GM19395 (cell line): Measurements from ENCODE around the gene SPRY1.

Experiments
- ATAC-seq: cut with Tn5 transposase; IDR thresholded peaks from one replicate; pipeline ENCODE4 v1.9.1; 2021; ENCODE audit warnings: mild to moderate bottlenecking, moderate library complexity; ENCODE audit not compliant: unreplicated experiment

SPRY1 gene

GRCh38 chr4:123379392-123379791 is 17.2 kb upstream of the SPRY1 start:
- ATAC-seq: no peak

DNA sequence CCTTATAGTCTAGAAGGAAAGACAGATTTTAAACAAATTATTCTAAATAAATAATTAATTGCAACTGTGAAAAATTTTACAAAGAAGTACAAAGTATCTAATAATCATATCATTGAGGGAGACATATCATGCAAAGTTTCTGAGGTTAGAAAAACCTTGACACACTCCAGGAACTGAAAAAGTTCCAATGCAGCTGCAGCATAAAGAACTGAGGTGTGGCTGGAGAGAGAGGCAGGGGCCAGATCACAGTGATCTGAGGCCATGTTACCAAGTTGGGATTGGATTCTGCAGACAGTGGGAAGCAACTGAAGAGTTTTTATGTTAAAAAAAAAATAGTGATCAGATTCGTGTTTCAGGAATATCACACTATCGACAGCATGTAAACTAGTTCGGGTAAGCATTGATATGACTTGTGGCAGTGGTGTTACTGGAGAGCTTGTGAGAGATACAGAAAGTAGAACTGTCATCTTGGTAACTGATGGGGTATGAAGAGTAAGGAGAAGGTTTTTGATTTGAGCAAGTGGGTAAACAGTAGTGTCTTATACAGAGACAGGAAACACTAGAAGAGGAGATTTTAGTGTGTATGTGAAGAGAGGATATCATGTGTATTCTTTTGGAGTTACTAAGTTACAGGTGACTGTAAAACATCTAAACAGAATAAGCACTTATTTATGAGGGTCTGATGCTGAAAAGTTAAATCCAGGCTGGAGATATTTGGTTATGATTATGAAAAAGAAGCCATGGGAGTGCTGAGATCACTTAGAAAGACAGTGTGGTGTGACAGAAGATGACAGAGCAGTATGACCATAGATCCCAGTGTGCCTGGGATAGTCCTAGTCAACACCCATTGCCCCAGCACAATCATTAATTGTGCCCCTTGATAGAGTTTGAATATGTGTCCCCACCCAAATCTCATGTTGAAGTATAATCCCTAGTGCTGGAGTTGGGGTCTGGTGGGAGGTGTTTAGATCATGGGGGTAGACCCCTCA is 15.6 kb upstream of the SPRY1 start:
- peak; percentile 83 for ATAC-seq

DNA sequence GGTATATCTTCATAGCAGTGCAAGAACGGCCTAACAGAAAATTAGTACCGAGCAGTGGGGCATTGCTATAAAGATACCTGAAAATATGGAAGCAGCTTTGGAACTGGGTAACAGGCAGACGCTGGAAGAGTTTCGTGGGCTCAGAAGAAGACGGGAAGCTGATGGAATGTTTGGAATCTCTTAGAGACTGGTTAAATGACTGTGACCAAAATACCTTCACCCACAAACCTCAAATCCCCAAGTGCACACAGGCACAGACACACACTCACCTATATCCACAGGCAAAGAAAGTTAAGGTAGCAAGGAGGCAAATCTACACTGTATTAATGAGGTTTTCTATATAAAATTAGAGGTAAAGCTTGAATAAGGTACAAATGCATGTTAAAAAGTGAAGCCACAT is 14.6 kb upstream of the SPRY1 start:
- ATAC-seq: no peak

- ATAC-seq: no peak
Measured at GRCh38 chr4:123383566-123383965, 13.0 kb upstream of the SPRY1 start.

DNA sequence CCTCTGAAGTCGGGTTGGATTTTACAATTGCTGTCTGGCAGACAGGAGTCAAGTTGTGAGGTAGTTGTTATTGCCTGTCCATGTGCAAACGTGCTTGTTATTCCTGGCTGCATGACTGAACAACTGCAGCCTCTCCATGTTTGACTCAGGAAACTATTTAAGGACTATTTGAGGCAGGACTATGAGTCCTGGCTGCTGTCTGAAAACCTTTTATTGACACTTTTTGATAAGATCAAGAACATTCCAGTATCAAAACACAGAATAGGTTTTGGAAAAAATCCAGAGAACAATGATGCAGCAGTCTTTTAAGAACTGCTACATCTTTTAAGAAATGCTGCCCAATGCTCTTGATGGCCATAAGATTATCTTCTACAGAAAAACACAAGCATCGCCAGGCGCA is 10.0 kb upstream of the SPRY1 start:
- no peak for ATAC-seq

DNA sequence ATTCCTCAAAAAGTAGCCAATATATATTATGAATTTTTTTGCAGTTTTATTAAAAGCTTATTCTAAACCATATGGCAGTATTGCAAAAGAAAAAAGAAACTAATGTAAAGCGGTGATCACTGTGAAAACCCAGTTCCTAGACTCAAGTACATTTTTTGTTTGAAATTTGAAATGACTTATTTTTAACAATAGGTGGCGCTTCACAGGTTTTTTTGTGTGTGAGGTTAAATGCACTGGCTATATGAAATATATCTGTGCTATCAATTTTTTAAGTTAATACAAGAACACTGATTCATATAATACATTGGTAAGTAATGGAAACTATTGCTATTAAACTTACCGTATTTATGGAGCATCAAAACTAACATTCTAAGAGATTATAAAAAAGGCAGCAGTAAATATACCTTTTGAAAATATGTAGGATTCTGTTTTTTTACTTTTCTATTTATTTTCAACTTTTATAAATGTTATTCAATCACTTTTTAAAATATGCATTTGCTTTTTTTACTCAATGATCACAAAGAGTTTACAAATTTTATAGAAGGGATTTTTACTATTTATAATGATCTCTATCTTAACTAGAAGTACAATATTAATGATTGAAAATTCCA is 5.6 kb upstream of the SPRY1 start:
- peak; percentile 50 for ATAC-seq

DNA sequence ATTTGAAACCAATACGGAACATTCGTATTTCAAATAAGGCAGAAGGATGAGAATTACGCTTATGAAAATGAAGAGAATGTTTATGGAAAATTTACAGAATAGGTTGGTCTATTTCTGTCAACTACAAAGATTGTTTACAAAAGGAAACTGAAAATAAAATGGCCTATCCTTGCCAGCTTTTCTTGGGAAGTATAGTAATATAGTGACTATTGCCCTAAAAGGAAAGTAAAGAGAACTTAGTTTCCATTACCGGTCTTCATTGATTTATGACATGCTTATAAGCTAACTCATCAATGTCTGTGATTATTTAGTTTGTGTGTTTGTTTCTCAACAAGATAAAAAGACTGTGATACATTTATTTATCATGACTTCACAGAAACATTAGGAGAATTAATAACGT is 2.9 kb upstream of the SPRY1 start:
- no peak for ATAC-seq

GRCh38 chr4:123397144-123398065 is 810 bp downstream of the SPRY1 start:
- ATAC-seq: peak; percentile 16

GRCh38 chr4:123398066-123398852 is 1.7 kb downstream of the SPRY1 start:
- ATAC-seq: peak; percentile 56

- ATAC-seq: peak; percentile 43
Measured at GRCh38 chr4:123398853-123399626, 2.4 kb downstream of the SPRY1 start.

- ATAC-seq: no peak
Measured at GRCh38 chr4:123399627-123400358, 3.2 kb downstream of the SPRY1 start.

DNA sequence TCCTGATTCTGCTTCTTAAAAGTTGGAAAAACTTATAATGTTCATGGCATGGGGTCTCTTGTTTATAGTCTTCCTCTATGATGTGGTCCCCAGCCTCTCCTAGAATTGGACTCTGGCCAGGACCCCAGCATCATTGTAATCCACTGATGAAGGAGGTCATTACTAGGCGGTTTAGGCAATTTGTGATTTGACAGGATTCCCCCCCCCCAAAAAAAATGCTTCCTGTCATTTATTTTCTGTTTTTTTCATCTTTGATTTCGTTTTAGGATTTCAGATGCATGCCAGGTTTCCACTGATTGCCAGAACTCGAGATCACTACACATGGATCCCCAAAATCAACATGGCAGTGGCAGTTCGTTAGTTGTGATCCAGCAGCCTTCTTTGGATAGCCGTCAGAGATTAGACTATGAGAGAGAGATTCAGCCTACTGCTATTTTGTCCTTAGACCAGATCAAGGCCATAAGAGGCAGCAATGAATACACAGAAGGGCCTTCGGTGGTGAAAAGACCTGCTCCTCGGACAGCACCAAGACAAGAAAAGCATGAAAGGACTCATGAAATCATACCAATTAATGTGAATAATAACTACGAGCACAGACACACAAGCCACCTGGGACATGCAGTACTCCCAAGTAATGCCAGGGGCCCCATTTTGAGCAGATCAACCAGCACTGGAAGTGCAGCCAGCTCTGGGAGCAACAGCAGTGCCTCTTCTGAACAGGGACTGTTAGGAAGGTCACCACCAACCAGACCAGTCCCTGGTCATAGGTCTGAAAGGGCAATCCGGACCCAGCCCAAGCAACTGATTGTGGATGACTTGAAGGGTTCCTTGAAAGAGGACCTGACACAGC is 4.9 kb downstream of the SPRY1 start:
- ATAC-seq: no peak

DNA sequence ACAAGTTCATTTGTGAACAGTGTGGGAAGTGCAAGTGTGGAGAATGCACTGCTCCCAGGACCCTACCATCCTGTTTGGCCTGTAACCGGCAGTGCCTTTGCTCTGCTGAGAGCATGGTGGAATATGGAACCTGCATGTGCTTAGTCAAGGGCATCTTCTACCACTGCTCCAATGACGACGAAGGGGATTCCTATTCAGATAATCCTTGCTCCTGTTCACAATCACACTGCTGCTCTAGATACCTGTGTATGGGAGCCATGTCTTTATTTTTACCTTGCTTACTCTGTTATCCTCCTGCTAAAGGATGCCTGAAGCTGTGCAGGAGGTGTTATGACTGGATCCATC is 5.5 kb downstream of the SPRY1 start:
- no peak for ATAC-seq

GRCh38 chr4:123403080-123403604 is 6.5 kb downstream of the SPRY1 start:
- no peak for ATAC-seq

- no peak for ATAC-seq
Measured at GRCh38 chr4:123404533-123404932, 7.9 kb downstream of the SPRY1 start.

DNA sequence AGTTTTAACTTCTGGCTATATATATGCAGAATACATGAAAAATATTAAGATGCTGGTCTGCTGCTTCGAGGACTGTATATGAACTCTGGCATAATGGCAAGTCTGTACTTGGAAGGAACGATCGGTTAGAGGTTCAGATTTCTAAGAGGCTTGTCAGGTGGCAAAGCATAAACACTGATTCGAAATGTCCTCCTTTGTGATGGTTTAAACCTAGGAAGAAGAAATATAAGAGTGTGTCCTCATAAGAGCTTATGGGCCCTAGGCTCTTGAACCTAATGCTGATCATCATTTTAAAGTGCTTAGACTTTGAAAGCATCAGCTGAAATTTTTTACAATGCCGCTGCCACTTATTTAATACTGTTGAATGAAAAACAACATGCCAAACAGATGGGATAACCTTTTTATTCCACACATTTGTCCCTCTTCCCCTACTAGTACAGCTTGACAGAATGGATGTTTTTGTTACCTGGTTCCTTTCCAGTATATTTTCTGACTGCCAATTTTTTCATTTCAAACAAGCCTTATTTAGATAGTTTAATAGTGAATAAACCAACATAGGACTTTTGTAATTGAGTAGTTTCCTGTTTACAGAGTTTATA is 8.8 kb downstream of the SPRY1 start:
- ATAC-seq: no peak

- no peak for ATAC-seq
Measured at GRCh38 chr4:123406872-123407271, 10.3 kb downstream of the SPRY1 start.
